ENCODE results near the gene RAB41.
A peak's percentile ranks its signal among the peaks of the same experiment; 100 is the strongest.
"Not testable (repeated sequence)": the region's sequence is repeated elsewhere in the genome, so short reads cannot be mapped to it uniquely, and the experiment has no call there.

Gene RAB41

GRCh38 chrX:70281951-70282350 lies at the start of gene RAB41:
RAB41 (plus strand) TSS chrX:70282172; CDS start chrX:70282218, 46 bp downstream.
- DNase-seq: no peak

GRCh38 chrX:70234355-70234754 lies 47.6 kb upstream of the RAB41 start, which contains the start of gene AWAT1:
AWAT1 (plus strand) TSS chrX:70234655; CDS start chrX:70234696, 41 bp downstream.
- no peak for DNase-seq

- DNase-seq: no peak
Measured at GRCh38 chrX:70240751-70241150, 41.2 kb upstream of the RAB41 start.

GRCh38 chrX:70241501-70241900 lies 40.5 kb upstream of the RAB41 start:
- DNase-seq: no peak

- DNase-seq: not testable (repeated sequence)
Measured at GRCh38 chrX:70243601-70244000, 38.4 kb upstream of the RAB41 start.

GRCh38 chrX:70244881-70245280 lies 37.1 kb upstream of the RAB41 start:
- DNase-seq: no peak

GRCh38 chrX:70247252-70247651 lies 34.7 kb upstream of the RAB41 start:
- DNase-seq: no peak

GRCh38 chrX:70252491-70252890 lies 29.5 kb upstream of the RAB41 start:
- DNase-seq: no peak

- peak; percentile 1 for DNase-seq
Measured at GRCh38 chrX:70253377-70254062, 28.5 kb upstream of the RAB41 start.

GRCh38 chrX:70254063-70254400 lies 27.9 kb upstream of the RAB41 start:
- DNase-seq: no peak

- DNase-seq: no peak
Measured at GRCh38 chrX:70254909-70255308, 27.1 kb upstream of the RAB41 start.

GRCh38 chrX:70255452-70255851 lies 26.5 kb upstream of the RAB41 start:
- no peak for DNase-seq

GRCh38 chrX:70257423-70258288 lies 24.3 kb upstream of the RAB41 start:
- no peak for DNase-seq

- no peak for DNase-seq
Measured at GRCh38 chrX:70260104-70260503, 21.9 kb upstream of the RAB41 start, which contains the start of gene P2RY4. P2RY4 (minus strand) TSS chrX:70260204; CDS start chrX:70259624, 580 bp downstream.

GRCh38 chrX:70262952-70263567 lies 18.9 kb upstream of the RAB41 start:
- peak; percentile 65 for DNase-seq

GRCh38 chrX:70264784-70265183 lies 17.2 kb upstream of the RAB41 start:
- DNase-seq: no peak

GRCh38 chrX:70268034-70268433 lies 13.9 kb upstream of the RAB41 start, which contains the start of gene ARR3:
ARR3 (plus strand) TSS chrX:70268334; CDS start chrX:70269386, 1,052 bp downstream.
- DNase-seq: no peak

- DNase-seq: not testable (repeated sequence)
Measured at GRCh38 chrX:70274029-70274428, 7.9 kb upstream of the RAB41 start.

GRCh38 chrX:70279081-70279480 lies 2.9 kb upstream of the RAB41 start:
- no peak for DNase-seq

GRCh38 chrX:70280573-70280972 lies 1.4 kb upstream of the RAB41 start:
- DNase-seq: no peak

- DNase-seq: no peak
Measured at GRCh38 chrX:70289168-70289792, 7.3 kb downstream of the RAB41 start.

- DNase-seq: peak; percentile 90
Measured at GRCh38 chrX:70289793-70290770, 8.1 kb downstream of the RAB41 start, which contains the start of the genes KIF4A and PDZD11. KIF4A (plus strand) TSS chrX:70290104; CDS start chrX:70290459, 355 bp downstream. PDZD11 (minus strand) TSS chrX:70289927; CDS start chrX:70289341, 586 bp downstream.

All from NCI-H69 (cell line).